A549 (cell line): Measurements from ENCODE around the gene ARHGEF28. TPM values are rescaled to one million over a fixed set of nuclear protein-coding genes. Genes with fewer than 3 reads are reported as not detected.
A peak's percentile ranks its signal among the peaks of the same experiment; 100 is the strongest.

Source experiments
- ATAC-seq, 2 experiments: fragments of 200-7000 bp in 1 of 2; fragments of >200 bp in 1 of 2; cut with Nextera tagmentation in 1 of 2; cut with Tn5 transposase in 1 of 2; 3 replicates each; pipeline versions ENCODE4 v1.8.0 to v1.9.1; 2018 to 2020; ENCODE audit warnings: mild to moderate bottlenecking in 1 of 2, moderate library complexity in 1 of 2
- CTCF ChIA-PET: fragments of 300-600 bp; sonication (Branson Sonifier 250); formaldehyde crosslinking; extraction: SDS; loops from one replicate; lab custom pipeline; 2021; ENCODE audit warnings: antibody characterized with exemption, inconsistent platforms; lab: Yijun Ruan, JAX
- POLR2A ChIA-PET: fragments of 350-600 bp; formaldehyde crosslinking; extraction: SDS; loops from one replicate; lab custom pipeline; 2021; ENCODE audit warnings: antibody characterized with exemption, inconsistent platforms; lab: Yijun Ruan, JAX
- DNase-seq, 2 experiments: peaks; one replicate each; pipeline versions ENCODE4 v3.0.0 to v3.0.0-alpha.2; 2011 to 2016; ENCODE audit warnings: low read depth in 1 of 2, low spot score in 1 of 2
- FAIRE-seq: peaks from 2 replicates; lab custom pipeline; 2011; peaks lifted over from hg19 to GRCh38; lab: Jason Lieb, UNC
- H3K27ac ChIP-seq, 2 experiments: fragments of >200 bp; sonication (Bioruptor Twin); formaldehyde crosslinking; 3 replicates each; pipeline ENCODE4 v1.5.1; 2016 to 2017
- H3K4me1 ChIP-seq: fragments of >200 bp; sonication (Bioruptor Twin); formaldehyde crosslinking; 3 replicates; pipeline ENCODE4 v1.6.1; 2016
- H3K4me2 ChIP-seq: fragments of >200 bp; sonication (Bioruptor Twin); formaldehyde crosslinking; 3 replicates; pipeline ENCODE4 v1.6.1; 2016
- H3K4me3 ChIP-seq: fragments of >200 bp; sonication (Bioruptor Twin); formaldehyde crosslinking; 3 replicates; pipeline ENCODE4 v1.5.1; 2016
- H3K9me3 ChIP-seq: fragments of >200 bp; sonication (Bioruptor Twin); formaldehyde crosslinking; 3 replicates; pipeline ENCODE4 v1.6.1; 2016
- CEBPB ChIP-seq, 2 experiments: fragments of >200 bp in 1 of 2; sonication (Bioruptor Twin) in 1 of 2; formaldehyde crosslinking in 1 of 2; IDR thresholded peaks; 2 replicates each; pipeline ENCODE4 v1.6.1; 2012 to 2016
- E2F6 ChIP-seq: IDR thresholded peaks from 2 replicates; pipeline ENCODE4 v1.6.1; 2012; ENCODE audit warnings: low read depth, borderline replicate concordance
- EHF ChIP-seq: fragments of 250-450 bp; sonication (Bioruptor Pico); IDR thresholded peaks from 2 replicates; pipeline ENCODE4 v1.5.0; 2020; ENCODE audit warnings: mild to moderate bottlenecking
- FOSL2 ChIP-seq, 2 experiments: fragments of 450-650 bp in 1 of 2; fragments of >200 bp in 1 of 2; sonication (Bioruptor Twin) in 1 of 2; formaldehyde crosslinking; IDR thresholded peaks; 2 replicates each; pipeline versions ENCODE4 v1.5.0 to v1.6.1; 2016 to 2020; ENCODE audit warnings: mild to moderate bottlenecking in 1 of 2, moderate library complexity in 1 of 2
- GATA3 ChIP-seq: IDR thresholded peaks from 2 replicates; pipeline ENCODE4 v1.6.1; 2012; ENCODE audit warnings: borderline replicate concordance
- HDAC2 ChIP-seq: fragments of 200-600 bp; sonication (generic); IDR thresholded peaks from 2 replicates; pipeline ENCODE4 v1.6.1; 2016
- MAFK ChIP-seq: fragments of 450-650 bp; IDR thresholded peaks from 2 replicates; pipeline ENCODE4 v1.6.1; 2014; ENCODE audit not compliant: partially characterized antibody
- MAZ ChIP-seq: fragments of 150-350 bp; IDR thresholded peaks from 2 replicates; pipeline ENCODE4 v1.6.1; 2014; ENCODE audit warnings: antibody characterized with exemption, low read depth, low read length, borderline replicate concordance
- MYC ChIP-seq: IDR thresholded peaks from 2 replicates; pipeline ENCODE4 v1.6.1; 2012; ENCODE audit warnings: mild to moderate bottlenecking, inconsistent platforms, low read length, improper control_type of control experiment, borderline replicate concordance
- NPAS2 ChIP-seq: fragments of 250-450 bp; sonication (Bioruptor Pico); IDR thresholded peaks from 2 replicates; pipeline ENCODE4 v1.8.0; 2022; ENCODE audit warnings: mild to moderate bottlenecking, moderate library complexity, borderline replicate concordance
- PHF8 ChIP-seq: fragments of 200-600 bp; sonication (generic); IDR thresholded peaks from 2 replicates; pipeline ENCODE4 v1.6.1; 2016; ENCODE audit warnings: low read depth, mild to moderate bottlenecking, antibody characterized with exemption, moderate library complexity, borderline replicate concordance
- POLR2A ChIP-seq: IDR thresholded peaks from 2 replicates; pipeline ENCODE4 v1.6.1; 2012; ENCODE audit warnings: mild to moderate bottlenecking, low read length
- POLR2AphosphoS2 ChIP-seq: conservative IDR thresholded peaks from 2 replicates; pipeline ENCODE4 v1.6.1; 2012; ENCODE audit warnings: low read length, improper control_type of control experiment, inconsistent platforms
- RAD21 ChIP-seq, 2 experiments: fragments of >200 bp in 1 of 2; sonication (Bioruptor Twin) in 1 of 2; formaldehyde crosslinking in 1 of 2; IDR thresholded peaks in 1 of 2; conservative IDR thresholded peaks in 1 of 2; 2 replicates in 1 of 2; 3 replicates in 1 of 2; pipeline ENCODE4 v1.6.1; 2012 to 2018; ENCODE audit warnings: inconsistent platforms in 1 of 2
- RARB ChIP-seq: fragments of 250-450 bp; sonication (Bioruptor Pico); IDR thresholded peaks from 2 replicates; pipeline ENCODE4 v1.8.0; 2021; ENCODE audit warnings: mild to moderate bottlenecking, moderate library complexity
- RFX5 ChIP-seq: fragments of 450-650 bp; IDR thresholded peaks from 2 replicates; pipeline ENCODE4 v1.7.1; 2014; ENCODE audit warnings: antibody characterized with exemption, mild to moderate bottlenecking, moderate library complexity
- SMC3 ChIP-seq: fragments of >200 bp; sonication (Bioruptor Twin); formaldehyde crosslinking; IDR thresholded peaks from 3 replicates; pipeline ENCODE4 v1.6.1; 2018; ENCODE audit warnings: inconsistent platforms
- TFCP2L1 ChIP-seq: fragments of 250-450 bp; sonication (Bioruptor Pico); IDR thresholded peaks from 2 replicates; pipeline ENCODE4 v1.5.0; 2021; ENCODE audit warnings: mild to moderate bottlenecking
- TP53 ChIP-seq: fragments of 250-450 bp; sonication (Bioruptor Pico); IDR thresholded peaks from 2 replicates; pipeline ENCODE4 v1.5.0; 2021; ENCODE audit warnings: mild to moderate bottlenecking, moderate library complexity
- USF2 ChIP-seq: fragments of 450-650 bp; IDR thresholded peaks from 2 replicates; pipeline ENCODE4 v1.6.1; 2014; ENCODE audit warnings: antibody characterized with exemption
- ZC3H11A ChIP-seq: fragments of 450-650 bp; IDR thresholded peaks from 2 replicates; pipeline ENCODE4 v1.6.1; 2014; ENCODE audit warnings: antibody characterized with exemption, mild to moderate bottlenecking
- ZFP36 ChIP-seq: fragments of 450-650 bp; IDR thresholded peaks from 2 replicates; pipeline ENCODE4 v1.6.1; 2014; ENCODE audit warnings: borderline replicate concordance; ENCODE audit not compliant: partially characterized antibody
- ZSCAN20 ChIP-seq: fragments of 250-450 bp; sonication (Bioruptor Pico); IDR thresholded peaks from 2 replicates; pipeline ENCODE4 v1.8.0; 2022; ENCODE audit warnings: mild to moderate bottlenecking, moderate library complexity
- WGBS: methylation state at CpG from one replicate; pipeline ENCODE4 v1.1.6; 2017; ENCODE audit errors: missing lambda C conversion rate; 5-methylcytosine and 5-hydroxymethylcytosine counted together
- polyA plus RNA-seq, 4 experiments: library from polyadenylated mRNA; depleted of rRNA in 3 of 4; stranded (reverse); fragments of >200 nt; fragmentation: RNase III in 1 of 4; extraction: RNeasy Plus Mini Kit Qiagen cat#74134 plus additional on column Dnase treatment in 1 of 4; gene quantifications; 2 replicates in 3 of 4; 3 replicates in 1 of 4; pipeline ENCODE4 v1.2.3, GENCODE V29; 2011 to 2017
- TF ChIP-seq, protein P1 (sequence below): fragments of >200 bp; sonication (Bioruptor Twin); formaldehyde crosslinking; IDR thresholded peaks from 3 replicates; pipeline ENCODE4 v1.5.1; 2016

The ARHGEF28 gene
- polyA plus RNA-seq, 2 of the 4 experiments (the other 2 are of a cell fraction): 17.0 to 22.3 TPM

GRCh38 chr5:73945505-73945904, 319.5 kb downstream of the ARHGEF28 start:
- H3K4me1 ChIP-seq: no peaks in the 10 kb centered on the region
- ChIA-PET CTCF (interaction anchor here (0.9 to 1.9 kb wide), 4 partner anchors 31 to 696 kb away, joined by 3 to 7 read pairs (median 4); no protein-coding TSS in a partner anchor), POLR2A (no interaction called here)
- WGBS: 90% methylated on average over 7 of the region's 7 CpGs
- peaks cover 13% of the 10 kb centered on the region; the same call in 2 of the 3 replicates for H3K9me3 ChIP-seq
- FAIRE-seq: no peak
- no peak overlapping the region for H3K27ac ChIP-seq
- peak in 1 of 2 experiments; percentile 53 for DNase-seq
- peak in 1 of 2 experiments; percentile 59; a peak in 3 of 6 replicates for ATAC-seq
- TF ChIP-seq, protein P1, sequence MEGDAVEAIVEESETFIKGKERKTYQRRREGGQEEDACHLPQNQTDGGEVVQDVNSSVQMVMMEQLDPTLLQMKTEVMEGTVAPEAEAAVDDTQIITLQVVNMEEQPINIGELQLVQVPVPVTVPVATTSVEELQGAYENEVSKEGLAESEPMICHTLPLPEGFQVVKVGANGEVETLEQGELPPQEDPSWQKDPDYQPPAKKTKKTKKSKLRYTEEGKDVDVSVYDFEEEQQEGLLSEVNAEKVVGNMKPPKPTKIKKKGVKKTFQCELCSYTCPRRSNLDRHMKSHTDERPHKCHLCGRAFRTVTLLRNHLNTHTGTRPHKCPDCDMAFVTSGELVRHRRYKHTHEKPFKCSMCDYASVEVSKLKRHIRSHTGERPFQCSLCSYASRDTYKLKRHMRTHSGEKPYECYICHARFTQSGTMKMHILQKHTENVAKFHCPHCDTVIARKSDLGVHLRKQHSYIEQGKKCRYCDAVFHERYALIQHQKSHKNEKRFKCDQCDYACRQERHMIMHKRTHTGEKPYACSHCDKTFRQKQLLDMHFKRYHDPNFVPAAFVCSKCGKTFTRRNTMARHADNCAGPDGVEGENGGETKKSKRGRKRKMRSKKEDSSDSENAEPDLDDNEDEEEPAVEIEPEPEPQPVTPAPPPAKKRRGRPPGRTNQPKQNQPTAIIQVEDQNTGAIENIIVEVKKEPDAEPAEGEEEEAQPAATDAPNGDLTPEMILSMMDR: peak; percentile 36
- TF ChIP-seq RFX5 (no peak), SMC3 (peak; percentile 35; the same call in 1 of the 3 replicates), RAD21 (conservative IDR thresholded peaks at IDR 0.05 in 1 of 2, IDR thresholded peaks at IDR 0.05 in 1 of 2) (peak in 1 of 2 experiments; percentile 47; a peak in 3 of 5 replicates)
- H3K4me2 ChIP-seq: no peak overlapping the region
- H3K4me3 ChIP-seq: no peak overlapping the region

GRCh38 chr5:73946278-73946677, 320.3 kb downstream of the ARHGEF28 start:
- FAIRE-seq (no peak), ATAC-seq (no peak), DNase-seq (no peak)
- H3K9me3 ChIP-seq: peaks cover 13% of the 10 kb centered on the region; the same call in 2 of the 3 replicates
- H3K4me3 ChIP-seq: no peak overlapping the region
- TF ChIP-seq USF2 (no peak), MAZ (no peak), MAFK (no peak), PHF8 (no peak), HDAC2 (no peak), TP53 (CRISPR knock-in tag) (no peak), TFCP2L1 (CRISPR knock-in tag) (no peak), GATA3 (no peak), POLR2A (no peak), FOSL2 (IDR thresholded peaks at IDR 0.05) (no peak), FOSL2 (CRISPR knock-in tag; IDR thresholded peaks at IDR 0.05) (no peak), EHF (CRISPR knock-in tag) (no peak), ZC3H11A (no peak), E2F6 (no peak), NPAS2 (CRISPR knock-in tag) (no peak), ZSCAN20 (no peak), CEBPB (IDR thresholded peaks at IDR 0.05) (no peak)
- no peak overlapping the region for H3K4me2 ChIP-seq
- no peaks in the 10 kb centered on the region for H3K4me1 ChIP-seq
- POLR2A ChIA-PET: no interaction called here
- CTCF ChIA-PET: interaction anchor here (0.6 to 1.9 kb wide), 5 partner anchors 30 to 718 kb away, joined by 3 to 7 read pairs (median 4); no protein-coding TSS in a partner anchor
- no peak overlapping the region for H3K27ac ChIP-seq
- WGBS: 59% methylated on average over 5 of the region's 5 CpGs

DNA sequence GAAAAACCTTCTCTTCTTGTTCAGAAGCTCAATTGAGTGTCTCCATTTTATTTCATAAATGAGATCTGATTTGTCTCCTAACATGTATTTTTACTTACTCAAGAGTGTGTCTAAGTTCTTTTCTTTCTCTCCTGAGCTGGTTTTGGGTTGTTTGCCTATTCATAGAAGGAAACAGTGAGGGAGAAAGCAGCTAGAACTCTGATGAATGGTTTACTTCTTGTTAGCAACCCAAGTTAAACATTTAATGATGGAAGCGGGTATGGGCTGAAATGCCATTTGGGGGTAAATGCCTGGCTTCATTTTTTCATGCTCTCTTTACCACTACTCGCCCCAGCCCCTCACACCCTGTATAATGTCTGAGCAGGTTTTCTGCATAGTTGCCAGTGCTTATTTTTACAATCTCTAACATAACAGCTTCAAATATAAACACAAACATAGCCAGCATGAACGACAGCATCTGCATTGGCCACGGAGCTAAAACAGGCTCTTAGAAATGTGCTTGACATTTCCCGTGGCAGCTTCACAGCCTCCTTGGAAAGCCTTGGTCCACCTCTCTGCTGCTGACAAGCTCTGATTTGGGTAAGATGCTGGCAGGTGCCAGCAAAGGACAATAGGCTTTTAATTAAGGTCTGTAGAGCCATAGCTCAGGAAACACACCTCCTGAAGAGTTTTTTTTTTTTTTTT, 321.1 kb downstream of the ARHGEF28 start:
- TF ChIP-seq RARB (CRISPR knock-in tag): no peak
- TF ChIP-seq ZFP36: no peak
- TF ChIP-seq USF2: no peak
- no peak for TF ChIP-seq EHF (CRISPR knock-in tag)
- TF ChIP-seq NPAS2 (CRISPR knock-in tag): no peak
- TF ChIP-seq RFX5: no peak
- TF ChIP-seq POLR2AphosphoS2: no peak
- no peak for TF ChIP-seq MYC
- TF ChIP-seq SMC3: no peak
- TF ChIP-seq FOSL2 (IDR thresholded peaks at IDR 0.05): no peak
- no peak for TF ChIP-seq FOSL2 (CRISPR knock-in tag; IDR thresholded peaks at IDR 0.05)

More for the DNA sequence above, 321.1 kb downstream of the ARHGEF28 start:
- ChIA-PET CTCF (interaction anchor here (0.6 to 1.8 kb wide), 4 partner anchors 10 to 717 kb away, joined by 3 to 5 read pairs (median 4); no protein-coding TSS in a partner anchor), POLR2A (no interaction called here)
- 53% methylated on average over 5 of the region's 5 CpGs for WGBS
- peaks cover 13% of the 10 kb centered on the region; the same call in 2 of the 3 replicates for H3K9me3 ChIP-seq
- DNase-seq: no peak
- no peak overlapping the region for H3K4me2 ChIP-seq
- ATAC-seq: no peak
- no peak overlapping the region for H3K27ac ChIP-seq
- H3K4me3 ChIP-seq: no peak overlapping the region
- no peak for FAIRE-seq
- H3K4me1 ChIP-seq: no peaks in the 10 kb centered on the region
